Activated T-cell treated with anti-CD3 and anti-CD28 coated beads, Interleukin-2, amount 50 U/mL, for 72 hours (primary cell): ENCODE measurements around the gene DDC. TPM values are rescaled to one million over a fixed set of nuclear protein-coding genes. Genes with fewer than 3 reads are reported as not detected.

ENCODE experiments used
- ATAC-seq, 2 donors: fragments of 150-1000 bp; cut with Tn5 transposase; replicated peaks in 1 of 2; 2 replicates each; pipeline ENCODE4 v1.10.0; 2021; ENCODE audit warnings: moderate library complexity in 2 of 2, mild to moderate bottlenecking in 1 of 2
- DNase-seq, 2 donors: peaks; one replicate each; pipeline ENCODE4 v3.0.0; 2021 to 2022; ENCODE audit warnings: mixed read lengths in 1 of 2
- H3K27ac Mint-ChIP-seq: one replicate; pipeline ENCODE4 v1.8.0; 2022; ENCODE audit warnings: mild to moderate bottlenecking, moderate library complexity, mixed read lengths
- H3K27me3 Mint-ChIP-seq: one replicate; pipeline ENCODE4 v1.8.0; 2022; ENCODE audit warnings: low read depth, mixed read lengths
- H3K36me3 Mint-ChIP-seq, 2 donors: one replicate each; pipeline ENCODE4 v1.8.0; 2022; ENCODE audit warnings: mixed read lengths in 2 of 2, mild to moderate bottlenecking in 1 of 2; ENCODE audit not compliant: insufficient read depth in 2 of 2
- H3K4me1 Mint-ChIP-seq: one replicate; pipeline ENCODE4 v1.8.0; 2022; ENCODE audit warnings: low read depth, mixed read lengths
- H3K4me3 Mint-ChIP-seq, 2 donors: one replicate each; pipeline ENCODE4 v1.8.0; 2022; ENCODE audit warnings: mild to moderate bottlenecking in 2 of 2, mixed read lengths in 2 of 2, moderate library complexity in 2 of 2
- H3K9me3 Mint-ChIP-seq, 2 donors: one replicate each; pipeline ENCODE4 v1.8.0; 2022; ENCODE audit warnings: mixed read lengths in 2 of 2
- total RNA-seq, 2 donors: library from RNA; stranded (reverse); gene quantifications; one replicate each; pipeline ENCODE4 v1.2.3, GENCODE V29; 2022

DDC gene
- total RNA-seq, 2 donors from 2014 or later, result not detected

- Mint-ChIP-seq H3K27me3 (peaks cover 15% of the 10 kb centered on the region), H3K27ac (no peak overlapping the region), H3K36me3 (no peaks in the 10 kb centered on the region), H3K4me1 (peaks cover 14% of the 10 kb centered on the region), H3K9me3 (no peaks in the 10 kb centered on the region), H3K4me3 (no peak overlapping the region)
- peak; percentile 43 to 85 for ATAC-seq
- DNase-seq, result peak; percentile 17 to 33
These were observed 89.9 kb downstream of the DDC start for GRCh38 chr7:50475340-50475739.

DNA sequence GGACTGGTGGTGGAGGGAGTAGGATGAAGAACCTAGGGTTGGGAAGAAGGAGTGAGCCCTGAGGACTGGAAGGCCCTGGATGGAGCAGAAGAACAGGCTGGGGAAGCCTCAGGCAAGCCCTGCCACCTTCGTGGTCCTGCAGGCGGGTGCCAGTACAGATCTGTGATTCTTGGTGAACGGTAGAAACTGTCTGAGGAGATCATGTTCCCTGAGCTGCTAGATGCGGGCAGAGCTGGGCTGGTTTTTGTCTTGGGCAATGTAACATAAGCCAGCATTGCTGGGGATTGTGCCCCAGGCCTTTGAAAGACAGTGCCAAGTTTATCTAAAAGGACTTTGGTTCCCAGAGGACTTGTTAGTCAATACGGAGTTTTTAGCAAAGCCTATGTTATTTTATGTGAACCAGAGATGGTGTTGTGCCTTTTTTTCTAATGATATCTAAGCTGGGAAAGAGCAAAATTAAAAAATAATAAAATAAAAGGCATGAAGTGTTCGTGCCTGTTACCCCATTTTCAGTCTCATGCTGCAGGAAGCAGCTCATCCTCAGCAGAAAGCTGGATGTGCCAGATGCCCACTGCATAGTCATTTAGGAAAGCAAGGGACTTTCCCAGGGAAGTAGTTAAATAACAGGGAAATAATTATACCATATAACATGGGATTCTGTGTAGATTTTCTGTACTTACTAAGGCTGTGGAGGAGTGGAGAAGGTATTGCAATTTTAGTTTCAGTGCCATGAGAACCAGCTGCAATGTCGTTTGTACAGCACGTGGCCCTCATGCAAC is 90.6 kb downstream of the DDC start:
- Mint-ChIP-seq H3K27me3 (peaks cover 15% of the 10 kb centered on the region), H3K27ac (no peak overlapping the region), H3K4me1 (peaks cover 14% of the 10 kb centered on the region), H3K36me3 (no peaks in the 10 kb centered on the region), H3K4me3 (no peak overlapping the region), H3K9me3 (no peaks in the 10 kb centered on the region)
- no peak for DNase-seq
- ATAC-seq, result no peak

DNA sequence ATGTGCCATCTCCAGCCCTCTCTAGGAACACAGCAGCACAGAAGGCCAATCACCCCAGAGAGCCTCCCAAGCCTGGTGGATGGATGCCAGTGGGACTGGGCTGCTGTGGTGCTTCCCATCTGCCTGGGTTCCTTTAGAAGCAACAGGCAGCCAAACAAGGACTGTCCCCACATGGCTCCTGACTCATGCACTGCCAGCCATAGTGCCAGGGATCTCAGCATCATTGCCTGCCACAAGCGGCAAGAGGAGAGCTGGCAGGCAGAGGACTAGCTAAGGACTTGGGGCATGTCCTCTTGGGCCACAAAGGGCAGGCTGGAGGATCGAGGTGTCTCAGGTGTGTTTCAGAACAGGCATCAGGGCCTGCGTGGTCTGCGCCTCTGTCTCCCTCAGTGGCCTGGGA is 91.7 kb downstream of the DDC start:
- H3K27ac Mint-ChIP-seq, result no peak overlapping the region
- DNase-seq (no peak), ATAC-seq (no peak)
- peaks cover 14% of the 10 kb centered on the region for H3K4me1 Mint-ChIP-seq
- H3K4me3 Mint-ChIP-seq, result no peak overlapping the region
- H3K9me3 Mint-ChIP-seq, result no peaks in the 10 kb centered on the region
- H3K36me3 Mint-ChIP-seq, result no peaks in the 10 kb centered on the region
- H3K27me3 Mint-ChIP-seq, result peaks cover 15% of the 10 kb centered on the region

- peaks cover 15% of the 10 kb centered on the region for H3K27me3 Mint-ChIP-seq
- H3K36me3 Mint-ChIP-seq, result no peaks in the 10 kb centered on the region
- H3K27ac Mint-ChIP-seq, result no peak overlapping the region
- H3K4me3 Mint-ChIP-seq, result no peak overlapping the region
- H3K4me1 Mint-ChIP-seq, result peaks cover 24% of the 10 kb centered on the region
- DNase-seq (no peak), ATAC-seq (no peak)
- H3K9me3 Mint-ChIP-seq, result no peaks in the 10 kb centered on the region
These were observed 92.8 kb downstream of the DDC start for GRCh38 chr7:50472427-50472826.

DNA sequence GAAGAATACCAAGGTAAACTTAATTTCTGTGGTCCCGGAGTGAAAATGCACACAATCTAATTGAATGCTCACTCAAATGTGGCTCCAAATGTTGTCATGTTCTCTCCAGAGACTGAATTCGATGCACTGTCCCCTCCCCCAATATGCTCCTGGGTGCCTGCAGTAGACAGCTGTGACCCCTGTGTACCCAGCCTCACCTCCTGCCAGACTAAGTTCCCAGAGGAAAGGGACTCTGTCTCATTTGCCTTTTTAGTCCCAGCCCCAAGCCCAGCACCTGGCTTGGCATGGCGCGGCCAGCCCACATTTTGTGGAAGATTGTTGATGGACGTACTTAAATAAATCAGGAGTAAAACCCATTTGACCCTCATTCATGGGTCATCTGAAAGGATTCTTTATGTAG is 93.2 kb downstream of the DDC start:
- Mint-ChIP-seq H3K27me3 (peaks cover 15% of the 10 kb centered on the region), H3K4me1 (peaks cover 27% of the 10 kb centered on the region), H3K9me3 (no peaks in the 10 kb centered on the region), H3K27ac (no peak overlapping the region), H3K4me3 (no peak overlapping the region), H3K36me3 (no peaks in the 10 kb centered on the region)
- ATAC-seq (no peak), DNase-seq (no peak)

DNA sequence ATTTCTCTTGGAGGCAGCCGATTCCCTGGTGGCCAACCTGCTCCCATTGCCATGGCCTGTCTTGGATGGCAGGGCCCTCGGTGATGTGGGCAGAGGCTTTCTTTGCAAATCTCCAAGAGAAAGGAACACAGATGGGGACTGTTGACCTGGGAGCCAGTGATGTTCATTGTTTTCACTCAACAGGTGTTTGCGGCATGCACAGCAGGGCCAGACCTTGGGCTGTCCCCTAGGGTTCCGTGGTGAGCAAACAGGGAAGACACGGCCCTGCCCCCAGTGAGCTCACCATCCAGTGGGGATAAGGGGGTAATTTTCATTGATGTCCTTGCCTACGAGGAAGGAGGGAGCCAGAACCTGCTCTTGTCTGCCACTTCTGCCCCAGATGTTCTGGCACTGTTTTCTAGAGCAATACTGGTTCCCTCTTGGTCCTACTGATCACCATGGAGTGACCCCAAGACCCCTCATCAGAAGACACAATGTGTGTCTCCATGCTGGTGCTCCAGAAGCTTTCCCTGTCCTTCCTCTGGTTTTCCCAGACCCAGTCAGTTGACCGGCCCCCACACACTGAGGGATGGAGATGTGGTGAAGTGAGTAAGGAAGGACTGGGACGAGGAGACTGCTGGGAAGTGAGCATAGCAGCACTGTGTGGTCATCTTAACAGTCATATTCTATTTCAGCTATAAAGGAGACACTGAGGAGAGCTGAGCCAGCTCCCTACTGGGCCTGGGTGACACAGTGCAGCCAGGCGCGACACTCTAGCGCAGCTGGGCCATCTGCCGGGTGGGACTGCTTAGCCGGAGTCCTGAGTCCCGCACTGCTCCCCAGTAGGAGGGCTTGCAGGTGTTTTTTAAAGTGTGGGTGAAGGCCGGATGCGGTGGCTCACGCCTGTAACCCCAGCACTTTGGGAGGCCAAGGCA is 94.7 kb downstream of the DDC start:
- H3K27ac Mint-ChIP-seq, result no peak overlapping the region
- peaks cover 15% of the 10 kb centered on the region for H3K27me3 Mint-ChIP-seq
- DNase-seq (no peak), ATAC-seq (no peak)
- H3K9me3 Mint-ChIP-seq, result no peaks in the 10 kb centered on the region
- H3K4me3 Mint-ChIP-seq, result no peak overlapping the region
- H3K36me3 Mint-ChIP-seq, result no peaks in the 10 kb centered on the region
- H3K4me1 Mint-ChIP-seq, result peaks cover 27% of the 10 kb centered on the region

GRCh38 chr7:50469181-50469580 is 96.0 kb downstream of the DDC start:
- Mint-ChIP-seq H3K9me3 (no peaks in the 10 kb centered on the region), H3K27ac (no peak overlapping the region), H3K36me3 (no peaks in the 10 kb centered on the region), H3K27me3 (peaks cover 13% of the 10 kb centered on the region), H3K4me3 (no peak overlapping the region), H3K4me1 (peaks cover 14% of the 10 kb centered on the region)
- ATAC-seq, result no peak
- DNase-seq, result no peak

DNA sequence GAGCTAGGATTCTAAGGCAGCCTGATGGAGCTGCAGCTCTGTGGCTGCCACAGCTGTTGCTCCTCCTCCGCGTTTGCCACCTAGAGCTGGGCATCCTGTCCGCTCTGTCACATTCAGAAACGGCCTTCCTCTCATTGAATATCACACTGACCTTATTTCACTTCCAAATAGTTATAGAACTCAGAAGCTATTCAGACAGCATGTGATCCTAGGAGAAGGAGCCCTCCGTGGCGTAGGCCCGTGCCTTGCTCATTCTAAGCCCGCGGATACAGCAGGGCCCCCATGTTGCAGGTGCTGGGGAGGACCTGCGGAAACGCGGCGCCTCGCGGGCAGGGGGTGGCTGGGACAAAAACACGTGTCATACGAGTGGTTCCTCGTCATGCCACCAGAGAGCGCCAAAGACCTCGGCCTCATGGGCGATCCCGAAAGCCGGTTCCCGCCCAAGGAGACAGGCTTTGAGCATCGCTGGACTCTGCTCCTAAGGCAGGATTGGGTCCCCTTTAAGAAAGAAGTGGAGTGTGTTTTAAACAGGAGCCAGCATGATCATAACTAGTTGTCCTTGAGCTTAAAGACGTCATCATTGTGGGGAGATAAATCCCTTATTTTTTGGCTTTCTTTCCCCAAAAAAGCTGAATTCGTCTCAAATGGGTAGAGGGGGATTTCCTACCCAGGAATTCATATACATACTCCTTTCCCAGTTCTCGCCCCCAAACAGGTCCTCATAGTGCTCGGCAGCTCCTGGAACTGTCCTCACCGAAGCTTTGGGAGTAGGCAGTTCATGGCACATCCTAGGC is 97.2 kb downstream of the DDC start:
- Mint-ChIP-seq H3K36me3 (no peaks in the 10 kb centered on the region), H3K27ac (no peak overlapping the region), H3K4me1 (peaks cover 14% of the 10 kb centered on the region)

GRCh38 chr7:50466815-50467585 is 98.2 kb downstream of the DDC start:
- DNase-seq (no peak), ATAC-seq (no peak)
- no peaks in the 10 kb centered on the region for H3K9me3 Mint-ChIP-seq
- no peaks in the 10 kb centered on the region for H3K36me3 Mint-ChIP-seq
- peaks cover 3% of the 10 kb centered on the region for H3K27me3 Mint-ChIP-seq
- no peak overlapping the region for H3K4me3 Mint-ChIP-seq
- peaks cover 14% of the 10 kb centered on the region for H3K4me1 Mint-ChIP-seq
- H3K27ac Mint-ChIP-seq, result no peak overlapping the region

More for the DNA sequence above, 97.2 kb downstream of the DDC start:
- H3K4me3 Mint-ChIP-seq, result peak overlapping the region; percentile 55 to 75
- DNase-seq, result peak; percentile 85
- H3K27me3 Mint-ChIP-seq, result peaks cover 9% of the 10 kb centered on the region
- H3K9me3 Mint-ChIP-seq, result no peaks in the 10 kb centered on the region
- ATAC-seq, result peak; percentile 94

DNA sequence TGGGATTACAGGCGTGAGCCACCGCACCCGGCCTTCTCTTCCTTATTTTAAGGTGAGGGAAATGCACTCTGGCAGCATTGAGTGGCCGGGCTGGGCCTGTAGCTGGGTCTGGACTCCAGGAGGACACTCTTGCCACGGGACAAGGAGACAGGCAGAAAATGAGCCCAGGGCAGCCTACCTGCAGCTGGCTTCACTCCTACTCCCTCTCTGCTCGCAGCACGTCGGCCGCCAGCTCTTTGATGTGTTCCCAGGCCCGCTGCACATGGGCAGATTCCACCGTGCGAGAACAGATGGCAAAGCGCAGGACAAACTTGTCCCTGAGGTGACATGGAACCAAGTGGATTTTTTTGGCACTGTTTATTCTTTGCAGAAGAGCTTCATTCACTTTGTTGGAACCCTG is 102.2 kb downstream of the DDC start:
- ATAC-seq (no peak), DNase-seq (no peak)
- Mint-ChIP-seq H3K4me1 (peaks cover 9% of the 10 kb centered on the region), H3K9me3 (no peaks in the 10 kb centered on the region), H3K4me3 (no peak overlapping the region), H3K27me3 (no peaks in the 10 kb centered on the region), H3K36me3 (no peaks in the 10 kb centered on the region), H3K27ac (no peak overlapping the region)

- no peak for ATAC-seq
- H3K9me3 Mint-ChIP-seq, result no peaks in the 10 kb centered on the region
- no peak for DNase-seq
- H3K27me3 Mint-ChIP-seq, result no peaks in the 10 kb centered on the region
- peaks cover 2% of the 10 kb centered on the region for H3K4me1 Mint-ChIP-seq
- no peak overlapping the region for H3K4me3 Mint-ChIP-seq
- H3K27ac Mint-ChIP-seq, result no peak overlapping the region
- no peaks in the 10 kb centered on the region for H3K36me3 Mint-ChIP-seq
These were observed 102.8 kb downstream of the DDC start for GRCh38 chr7:50462361-50462760.

- Mint-ChIP-seq H3K27me3 (no peaks in the 10 kb centered on the region), H3K27ac (no peak overlapping the region), H3K4me1 (no peaks in the 10 kb centered on the region), H3K36me3 (no peaks in the 10 kb centered on the region), H3K4me3 (no peak overlapping the region), H3K9me3 (no peaks in the 10 kb centered on the region)
- ATAC-seq (no peak), DNase-seq (no peak)
These were observed 103.5 kb downstream of the DDC start for GRCh38 chr7:50461695-50462094.
